Measurements from ENCODE around the gene LAS1L. TPM values are rescaled to one million over a fixed set of nuclear protein-coding genes. Genes with fewer than 3 reads are reported as not detected.
A peak's percentile ranks its signal among the peaks of the same experiment; 100 is the strongest.
"Not testable (repeated sequence)": the region's sequence is repeated elsewhere in the genome, so short reads cannot be mapped to it uniquely, and the experiment has no call there.

The LAS1L gene
- polyA plus RNA-seq, 2 of the 4 experiments (the other 2 are of a cell fraction): 67.7 to 72.0 TPM

- peak; percentile 7 for FAIRE-seq
- CTCF ChIA-PET: interaction anchor here (0.9 kb wide), 1 partner anchor 40 kb away, joined by 3 read pairs; no protein-coding TSS in a partner anchor
- DNase-seq (ENCODE audit: low read depth in 1 of 2, low spot score in 1 of 2): no peak
- Histone ChIP-seq H3K4me2 (no peak overlapping the region), H3K4me1 (no peaks in the 10 kb centered on the region), H3K9me3 (no peaks in the 10 kb centered on the region), H3K4me3 (no peak overlapping the region), H3K27ac (no peak overlapping the region)
- no peak for TF ChIP-seq HOXB5 (CRISPR knock-in tag; IDR thresholded peaks at IDR 0.05)
- no peak for TF ChIP-seq SMC3 (IDR thresholded peaks at IDR 0.05)
- TF ChIP-seq ZC3H11A (IDR thresholded peaks at IDR 0.05): no peak
- TF ChIP-seq PHF8 (IDR thresholded peaks at IDR 0.05; ENCODE audit: borderline replicate concordance, low read depth): no peak
- no peak for TF ChIP-seq FOSB (CRISPR knock-in tag; IDR thresholded peaks at IDR 0.05)
- no peak for TF ChIP-seq HEYL (CRISPR knock-in tag; IDR thresholded peaks at IDR 0.05)
- TF ChIP-seq NR3C1 (IDR thresholded peaks at IDR 0.05): no peak
- TF ChIP-seq FOSL2 (IDR thresholded peaks at IDR 0.05): no peak
- no peak for TF ChIP-seq FOSL2 (CRISPR knock-in tag; IDR thresholded peaks at IDR 0.05)
- no peak for TF ChIP-seq ELK1 (IDR thresholded peaks at IDR 0.05; ENCODE audit: low read depth, low read length)
- no peak for TF ChIP-seq PBX3 (IDR thresholded peaks at IDR 0.05)
- no peak for ATAC-seq
- POLR2A ChIA-PET: no interaction called here
- 12% methylated on average over 5 of the region's 5 CpGs for WGBS (ENCODE audit: missing lambda C conversion rate)
Observed at GRCh38 chrX:65488495-65488894, 46.1 kb downstream of the LAS1L start.

- ChIA-PET POLR2A (no interaction called here), CTCF (no interaction called here)
- no peak for TF ChIP-seq PBX3 (IDR thresholded peaks at IDR 0.05)
- TF ChIP-seq EP300 (IDR thresholded peaks at IDR 0.05): no peak
- no peak for TF ChIP-seq USF2 (IDR thresholded peaks at IDR 0.05)
- TF ChIP-seq RCOR1 (IDR thresholded peaks at IDR 0.05; ENCODE audit: low read depth, low read length): no peak
- no peak for TF ChIP-seq ZC3H11A (IDR thresholded peaks at IDR 0.05)
- 12% methylated on average over 3 of the region's 3 CpGs for WGBS (ENCODE audit: missing lambda C conversion rate)
- FAIRE-seq (peak; percentile 28), DNase-seq (ENCODE audit: low read depth in 1 of 2, low spot score in 1 of 2) (no peak), ATAC-seq (no peak)
- H3K27ac ChIP-seq: no peak overlapping the region
- no peak overlapping the region for H3K4me3 ChIP-seq
- H3K4me2 ChIP-seq: no peak overlapping the region
- H3K4me1 ChIP-seq: no peaks in the 10 kb centered on the region
- no peaks in the 10 kb centered on the region for H3K9me3 ChIP-seq
Observed at GRCh38 chrX:65480960-65481359, 53.6 kb downstream of the LAS1L start.

GRCh38 chrX:65479102-65479501, 55.5 kb downstream of the LAS1L start:
- not testable (repeated sequence) for H3K4me1 ChIP-seq, ATAC-seq, H3K4me3 ChIP-seq

GRCh38 chrX:65476564-65476963, 58.0 kb downstream of the LAS1L start:
- Histone ChIP-seq H3K4me1 (no peaks in the 10 kb centered on the region), H3K4me3 (no peak overlapping the region), H3K9me3 (no peaks in the 10 kb centered on the region), H3K4me2 (no peak overlapping the region), H3K27ac (no peak overlapping the region)
- DNase-seq (ENCODE audit: low read depth in 1 of 2, low spot score in 1 of 2) (no peak), FAIRE-seq (no peak), ATAC-seq (no peak)
- 0% methylated on average over 2 of the region's 2 CpGs for WGBS (ENCODE audit: missing lambda C conversion rate)
- ChIA-PET POLR2A (no interaction called here), CTCF (no interaction called here)
- TF ChIP-seq FOSL2 (IDR thresholded peaks at IDR 0.05) (no peak), FOSL2 (CRISPR knock-in tag; IDR thresholded peaks at IDR 0.05) (no peak), ATOH8 (CRISPR knock-in tag; IDR thresholded peaks at IDR 0.05; ENCODE audit: low read depth) (no peak), RAD21 (conservative IDR thresholded peaks at IDR 0.05 in 1 of 2, IDR thresholded peaks at IDR 0.05 in 1 of 2) (no peak), CBX2 (IDR thresholded peaks at IDR 0.05; ENCODE audit: borderline replicate concordance, low read depth) (no peak), RNF2 (IDR thresholded peaks at IDR 0.05; ENCODE audit: borderline replicate concordance, low read depth) (no peak), JUNB (IDR thresholded peaks at IDR 0.05) (no peak), SMC3 (IDR thresholded peaks at IDR 0.05) (no peak), MAZ (IDR thresholded peaks at IDR 0.05; ENCODE audit: borderline replicate concordance, low read depth, low read length) (no peak), ELK1 (IDR thresholded peaks at IDR 0.05; ENCODE audit: low read depth, low read length) (no peak), ZNF302 (CRISPR knock-in tag; IDR thresholded peaks at IDR 0.05) (no peak), KDM5A (IDR thresholded peaks at IDR 0.05) (no peak), ZSCAN20 (CRISPR knock-in tag; IDR thresholded peaks at IDR 0.05) (no peak), HDAC2 (IDR thresholded peaks at IDR 0.05) (no peak)

More at GRCh38 chrX:65479102-65479501, 55.5 kb downstream of the LAS1L start:
- H3K27ac ChIP-seq; H3K9me3 ChIP-seq; DNase-seq (ENCODE audit: low read depth in 1 of 2, low spot score in 1 of 2); H3K4me2 ChIP-seq; FAIRE-seq; POLR2A ChIA-PET: not testable (repeated sequence)
- CTCF ChIA-PET: interaction anchor here (0.6 to 0.7 kb wide), 2 partner anchors 246 to 617 kb away, joined by 3 to 4 read pairs; no protein-coding TSS in a partner anchor
- WGBS (ENCODE audit: missing lambda C conversion rate): 6% methylated on average over 3 of the region's 3 CpGs

All from A549 (cell line).